Activated B cell treated with CpG ODN at 0.5 μM for 24 hours (primary cell): ENCODE data around the gene VN1R5. TPM values are rescaled to one million over a fixed set of nuclear protein-coding genes. Genes with fewer than 3 reads are reported as not detected.
A peak's percentile ranks its signal among the peaks of the same experiment; 100 is the strongest.
"Not testable (repeated sequence)": the region's sequence is repeated elsewhere in the genome, so short reads cannot be mapped to it uniquely, and the experiment has no call there.

Experiments
- ATAC-seq: fragments of 200-7000 bp; cut with Tn5 transposase; one replicate; pipeline ENCODE4 v1.10.0; 2021; ENCODE audit warnings: low read depth, mild to moderate bottlenecking, moderate library complexity
- CTCF ChIA-PET: fragments of 350-600 bp; sonication (Branson Sonifier 250); formaldehyde crosslinking; loops from one replicate; lab custom pipeline; 2021; ENCODE audit warnings: antibody characterized with exemption; lab: Charles Lee
- POLR2A ChIA-PET: fragments of 350-600 bp; sonication (Branson Sonifier 250); formaldehyde crosslinking; loops from one replicate; lab custom pipeline; 2021; ENCODE audit warnings: antibody characterized with exemption; lab: Charles Lee
- DNase-seq: peaks from one replicate; pipeline ENCODE4 v3.0.0; 2022
- H3K27ac Mint-ChIP-seq: one replicate; pipeline ENCODE4 v1.8.0; 2020; ENCODE audit warnings: mixed read lengths
- H3K27me3 Mint-ChIP-seq: one replicate; pipeline ENCODE4 v1.8.0; 2021; ENCODE audit warnings: mixed read lengths
- H3K36me3 Mint-ChIP-seq: one replicate; pipeline ENCODE4 v1.8.0; 2021; ENCODE audit warnings: low read depth, mixed read lengths
- H3K4me1 Mint-ChIP-seq: one replicate; pipeline ENCODE4 v1.8.0; 2021; ENCODE audit warnings: mixed read lengths
- H3K4me3 Mint-ChIP-seq: one replicate; pipeline ENCODE4 v1.8.0; 2020; ENCODE audit warnings: mild to moderate bottlenecking, mixed read lengths
- H3K9me3 Mint-ChIP-seq: one replicate; pipeline ENCODE4 v1.8.0; 2020; ENCODE audit warnings: mixed read lengths
- intact Hi-C: fragments of 100-400 bp; cut with micrococcal nuclease; formaldehyde crosslinking; loops from one replicate; pipeline ENCODE4 v1.15.1; 2024
- total RNA-seq: library from RNA; stranded (reverse); gene quantifications from 2 replicates; pipeline ENCODE4 v1.2.3, GENCODE V29; 2022
- TF ChIP-seq, protein P1 (sequence below): fragments of 200-600 bp; IDR thresholded peaks from one replicate; pipeline ENCODE4 v1.8.0; 2022; ENCODE audit warnings: antibody characterized with exemption, mild to moderate bottlenecking

VN1R5 gene
- total RNA-seq, result not detected in 2 replicates

DNA sequence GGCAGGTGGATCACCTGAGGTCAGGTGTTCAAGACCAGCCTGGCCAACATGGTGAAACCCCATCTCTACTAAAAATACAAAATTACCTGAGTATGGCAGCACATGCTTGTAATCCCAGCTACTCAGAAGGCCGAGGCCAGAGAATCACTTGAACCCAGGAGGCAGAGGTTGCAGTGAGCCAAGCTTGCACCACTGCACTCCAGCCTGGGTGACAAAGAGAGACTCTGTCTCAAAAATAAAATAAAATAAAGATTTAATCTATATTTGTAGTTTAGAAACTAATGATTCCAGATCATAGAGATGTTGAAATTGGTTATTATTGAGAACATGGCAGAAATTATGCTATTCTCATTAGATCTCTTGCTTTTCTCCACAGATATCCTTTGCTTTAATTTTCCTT, at the start of gene VN1R5:
Gene VN1R5, plus strand, starts transcription at position 301 of the 400 bp plus-strand sequence.
- POLR2A ChIA-PET, H3K4me1 Mint-ChIP-seq, CTCF ChIA-PET, H3K27me3 Mint-ChIP-seq, intact Hi-C loops, H3K4me3 Mint-ChIP-seq, H3K36me3 Mint-ChIP-seq, H3K27ac Mint-ChIP-seq, ATAC-seq, DNase-seq: not testable (repeated sequence)
- peaks cover 14% of the 10 kb centered on the region for H3K9me3 Mint-ChIP-seq

DNA sequence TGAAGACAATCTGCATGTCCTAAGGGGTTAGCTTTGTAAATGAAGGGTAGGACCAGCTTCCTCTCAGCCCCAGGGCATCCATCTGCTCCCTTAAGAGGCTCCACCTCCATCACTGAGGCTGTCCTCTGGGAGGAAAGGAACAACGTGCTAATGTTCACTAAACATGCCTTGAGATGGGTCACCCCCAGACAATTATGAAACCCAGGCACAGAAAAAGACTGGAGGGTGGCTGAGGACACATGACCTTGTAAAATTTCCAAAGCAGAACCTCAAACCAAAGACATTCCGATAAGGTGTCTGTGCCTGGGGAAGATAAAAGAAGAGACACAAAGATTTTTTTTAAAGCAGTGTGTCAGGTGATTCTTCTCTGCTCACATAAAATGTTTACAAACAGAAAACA, 46.5 kb upstream of the VN1R5 start:
- peak overlapping the region; percentile 79 for H3K27ac Mint-ChIP-seq
- DNase-seq (no peak), ATAC-seq (no peak)
- intact Hi-C loops, result no loop called here
- H3K4me1 Mint-ChIP-seq, result peaks cover 70% of the 10 kb centered on the region
- ChIA-PET CTCF (no interaction called here), POLR2A (interaction anchor here (0.8 to 1.1 kb wide), 3 partner anchors 36 to 231 kb away, joined by 3 to 12 read pairs (median 3); no protein-coding TSS in a partner anchor)
- peak overlapping the region; percentile 95 for H3K4me3 Mint-ChIP-seq
- H3K9me3 Mint-ChIP-seq, result no peaks in the 10 kb centered on the region
- no peaks in the 10 kb centered on the region for H3K27me3 Mint-ChIP-seq
- H3K36me3 Mint-ChIP-seq, result peaks cover 31% of the 10 kb centered on the region
- TF ChIP-seq, protein P1, sequence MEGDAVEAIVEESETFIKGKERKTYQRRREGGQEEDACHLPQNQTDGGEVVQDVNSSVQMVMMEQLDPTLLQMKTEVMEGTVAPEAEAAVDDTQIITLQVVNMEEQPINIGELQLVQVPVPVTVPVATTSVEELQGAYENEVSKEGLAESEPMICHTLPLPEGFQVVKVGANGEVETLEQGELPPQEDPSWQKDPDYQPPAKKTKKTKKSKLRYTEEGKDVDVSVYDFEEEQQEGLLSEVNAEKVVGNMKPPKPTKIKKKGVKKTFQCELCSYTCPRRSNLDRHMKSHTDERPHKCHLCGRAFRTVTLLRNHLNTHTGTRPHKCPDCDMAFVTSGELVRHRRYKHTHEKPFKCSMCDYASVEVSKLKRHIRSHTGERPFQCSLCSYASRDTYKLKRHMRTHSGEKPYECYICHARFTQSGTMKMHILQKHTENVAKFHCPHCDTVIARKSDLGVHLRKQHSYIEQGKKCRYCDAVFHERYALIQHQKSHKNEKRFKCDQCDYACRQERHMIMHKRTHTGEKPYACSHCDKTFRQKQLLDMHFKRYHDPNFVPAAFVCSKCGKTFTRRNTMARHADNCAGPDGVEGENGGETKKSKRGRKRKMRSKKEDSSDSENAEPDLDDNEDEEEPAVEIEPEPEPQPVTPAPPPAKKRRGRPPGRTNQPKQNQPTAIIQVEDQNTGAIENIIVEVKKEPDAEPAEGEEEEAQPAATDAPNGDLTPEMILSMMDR, result no peak

DNA sequence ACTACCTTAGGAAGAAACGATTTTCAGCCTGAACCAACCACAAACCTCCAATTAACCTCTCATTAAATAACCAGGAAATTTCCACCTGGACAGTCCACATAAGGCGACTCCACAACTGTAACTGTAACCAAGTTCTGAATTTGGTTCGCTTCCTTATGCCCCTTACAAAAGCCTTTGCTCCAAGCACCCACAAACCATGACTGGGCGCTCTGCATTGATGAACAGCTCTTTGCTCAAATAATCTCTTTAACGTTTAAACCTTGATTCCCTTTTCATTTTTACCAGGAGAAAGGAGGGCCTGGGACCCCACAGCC, 45.9 kb upstream of the VN1R5 start:
- intact Hi-C loops, result loop anchor here (1.0 to 5.0 kb wide), 9 partner anchors 37 to 703 kb away; partner anchors contain the start of genes CNST, SMYD3, TFB2M and ZNF124
- H3K36me3 Mint-ChIP-seq, result peaks cover 31% of the 10 kb centered on the region
- no peak for DNase-seq
- TF ChIP-seq, protein P1, result no peak
- CTCF ChIA-PET, result interaction anchor here (0.6 to 2.5 kb wide), 3 partner anchors 163 to 180 kb away, joined by 3 to 7 read pairs (median 3); no protein-coding TSS in a partner anchor
- POLR2A ChIA-PET, result interaction anchor here (0.7 to 2.6 kb wide), 10 partner anchors 37 to 279 kb away, joined by 3 to 17 read pairs (median 4); partner anchors contain the start of genes AHCTF1, ZNF496 and ZNF670
- no peaks in the 10 kb centered on the region for H3K9me3 Mint-ChIP-seq
- H3K4me3 Mint-ChIP-seq, result peak overlapping the region; percentile 95
- ATAC-seq, result no peak
- peaks cover 65% of the 10 kb centered on the region for H3K4me1 Mint-ChIP-seq
- H3K27me3 Mint-ChIP-seq, result no peaks in the 10 kb centered on the region
- H3K27ac Mint-ChIP-seq, result peak overlapping the region; percentile 79

DNA sequence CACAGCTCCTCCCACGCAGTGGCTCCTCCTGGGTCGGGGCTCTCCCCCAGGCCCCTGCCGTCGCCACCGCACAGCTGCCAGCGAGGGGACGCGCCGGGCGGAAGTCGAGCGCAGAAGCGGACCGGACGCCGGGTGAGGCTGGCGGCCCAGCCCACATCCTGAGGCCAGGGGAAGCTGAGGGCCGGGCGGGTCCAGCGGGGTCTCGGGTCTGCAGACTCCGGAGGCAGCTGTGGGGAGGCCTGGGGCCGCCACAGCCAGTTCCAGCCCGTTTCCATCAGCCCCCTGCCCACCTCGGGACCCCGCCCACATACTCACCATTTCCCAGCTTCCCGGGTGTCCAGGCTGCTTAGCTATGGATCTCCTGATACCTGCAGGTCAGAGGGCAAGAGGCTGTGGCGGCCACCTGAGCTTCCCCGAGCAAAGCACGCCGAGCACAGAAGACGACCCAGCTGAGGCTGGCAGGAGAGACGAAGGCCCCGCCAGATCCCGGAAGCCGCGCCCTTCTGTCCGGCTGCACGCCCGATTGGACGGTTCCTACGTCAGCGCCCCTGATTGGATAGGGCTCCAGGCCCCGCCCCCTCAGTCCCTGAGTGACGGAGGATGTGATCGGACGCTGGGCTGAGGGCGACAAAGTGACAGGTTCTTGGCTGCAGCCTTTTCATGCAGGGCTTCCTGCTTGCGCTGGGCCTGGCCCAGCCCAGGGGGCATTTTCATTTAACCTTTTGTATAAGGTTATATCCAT, 45.3 kb upstream of the VN1R5 start:
- Mint-ChIP-seq H3K4me1 (peaks cover 63% of the 10 kb centered on the region), H3K27ac (peak overlapping the region; percentile 94), H3K9me3 (no peaks in the 10 kb centered on the region), H3K4me3 (peak overlapping the region; percentile 95), H3K27me3 (no peaks in the 10 kb centered on the region), H3K36me3 (peaks cover 31% of the 10 kb centered on the region)
- peak; percentile 91 for DNase-seq
- ATAC-seq, result peak; percentile 98
- POLR2A ChIA-PET, result interaction anchor here (0.5 to 2.6 kb wide), 12 partner anchors 31 to 302 kb away, joined by 3 to 17 read pairs (median 4); partner anchors contain the start of genes AHCTF1, ZNF496 and ZNF670
- TF ChIP-seq, protein P1, result no peak
- intact Hi-C loops, result loop anchor here (1.0 to 5.0 kb wide), 9 partner anchors 38 to 703 kb away; partner anchors contain the start of genes CNST, SMYD3, TFB2M and ZNF124
- CTCF ChIA-PET, result interaction anchor here (0.6 to 2.5 kb wide), 3 partner anchors 162 to 179 kb away, joined by 3 to 7 read pairs (median 3); no protein-coding TSS in a partner anchor

DNA sequence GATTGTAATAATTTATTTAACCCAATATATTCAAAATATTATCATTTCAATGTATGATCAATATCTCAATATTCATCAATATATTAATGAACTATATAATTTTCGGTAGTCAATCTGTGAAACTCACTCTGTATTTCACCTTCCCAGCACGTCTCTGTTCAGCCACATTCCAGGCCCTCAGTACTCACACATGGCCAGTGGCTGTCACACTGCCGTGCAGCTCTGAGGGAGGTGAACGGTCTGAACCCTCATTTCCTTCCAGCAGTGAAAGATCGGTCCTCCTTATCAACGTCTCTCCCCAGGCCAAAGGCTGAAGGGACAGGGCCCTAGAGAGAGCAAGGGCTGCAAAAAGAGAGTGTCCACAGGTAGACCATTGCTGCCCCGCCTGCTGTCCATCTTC, 44.5 kb upstream of the VN1R5 start:
- peak overlapping the region; percentile 73 for H3K27ac Mint-ChIP-seq
- intact Hi-C loops, result loop anchor here (2.0 to 5.0 kb wide), 6 partner anchors 39 to 704 kb away; partner anchors contain the start of genes CNST, SMYD3, TFB2M and ZNF124
- H3K4me1 Mint-ChIP-seq, result peaks cover 55% of the 10 kb centered on the region
- peaks cover 23% of the 10 kb centered on the region for H3K36me3 Mint-ChIP-seq
- POLR2A ChIA-PET, result interaction anchor here (1.5 to 2.6 kb wide), 2 partner anchors 120 to 133 kb away, joined by 4 to 17 read pairs; partner anchors contain the start of genes ZNF496 and ZNF670
- H3K9me3 Mint-ChIP-seq, result no peaks in the 10 kb centered on the region
- H3K27me3 Mint-ChIP-seq, result no peaks in the 10 kb centered on the region
- peak overlapping the region; percentile 65 for H3K4me3 Mint-ChIP-seq
- CTCF ChIA-PET, result interaction anchor here (2.5 kb wide), 1 partner anchor 179 kb away, joined by 7 read pairs; no protein-coding TSS in a partner anchor
- DNase-seq, result no peak
- no peak for ATAC-seq
- TF ChIP-seq, protein P1, result no peak
